ENCODE data around the gene AFAP1L1.
A peak's percentile ranks its signal among the peaks of the same experiment; 100 is the strongest.

Gene AFAP1L1

GRCh38 chr5:149271716-149272563, at the start of gene AFAP1L1:
AFAP1L1 (plus strand) TSS chr5:149271859; CDS start chr5:149271969, 110 bp downstream.
- ChIA-PET POLR2A (no interaction called here), CTCF (interaction anchor here (0.8 kb wide), 1 partner anchor 130 kb away, joined by 3 read pairs; the partner anchor contains the start of gene ABLIM3)
- TF ChIP-seq CTCF (IDR thresholded peaks at IDR 0.05; ENCODE audit: insufficient read depth, low read length, missing control alignments), result no peak
- DNase-seq (ENCODE audit: low read depth, low spot score), result no peak
- H3K4me3 ChIP-seq (ENCODE audit: low read depth, low read length), result peak within 1 kb of the TSS; percentile 66

- H3K4me3 ChIP-seq (ENCODE audit: low read depth, low read length), result no peak overlapping the region
- no peak for TF ChIP-seq CTCF (IDR thresholded peaks at IDR 0.05; ENCODE audit: insufficient read depth, low read length, missing control alignments)
- CTCF ChIA-PET, result interaction anchor here (0.6 to 14.8 kb wide), 9 partner anchors 9 to 101 kb away, joined by 3 to 249 read pairs (median 3); partner anchors contain the start of gene ABLIM3
- POLR2A ChIA-PET, result no interaction called here
- DNase-seq (ENCODE audit: low read depth, low spot score), result no peak
Measured at GRCh38 chr5:149223081-149223848, 48.4 kb upstream of the AFAP1L1 start.

GRCh38 chr5:149224282-149224681, 47.4 kb upstream of the AFAP1L1 start:
- ChIA-PET POLR2A (no interaction called here), CTCF (interaction anchor here (0.9 to 14.8 kb wide), 6 partner anchors 9 to 102 kb away, joined by 3 to 249 read pairs (median 6); partner anchors contain the start of gene ABLIM3)
- no peak for DNase-seq (ENCODE audit: low read depth, low spot score)
- no peak overlapping the region for H3K4me3 ChIP-seq (ENCODE audit: low read depth, low read length)
- TF ChIP-seq CTCF (IDR thresholded peaks at IDR 0.05; ENCODE audit: insufficient read depth, low read length, missing control alignments), result no peak

GRCh38 chr5:149227168-149227826, 44.4 kb upstream of the AFAP1L1 start:
- H3K4me3 ChIP-seq (ENCODE audit: low read depth, low read length), result no peak overlapping the region
- POLR2A ChIA-PET, result no interaction called here

GRCh38 chr5:149228618-149229297, 42.9 kb upstream of the AFAP1L1 start:
- H3K4me3 ChIP-seq (ENCODE audit: low read depth, low read length), result no peak overlapping the region
- CTCF ChIA-PET, result interaction anchor here (0.6 to 14.8 kb wide), 22 partner anchors 9 to 496 kb away, joined by 3 to 249 read pairs (median 10); partner anchors contain the start of gene ABLIM3
- peak; percentile 55 for DNase-seq (ENCODE audit: low read depth, low spot score)
- TF ChIP-seq CTCF (IDR thresholded peaks at IDR 0.05; ENCODE audit: insufficient read depth, low read length, missing control alignments), result peak; percentile 67
- POLR2A ChIA-PET, result no interaction called here

More at GRCh38 chr5:149227168-149227826, 44.4 kb upstream of the AFAP1L1 start:
- DNase-seq (ENCODE audit: low read depth, low spot score), result no peak
- CTCF ChIA-PET, result interaction anchor here (0.7 to 14.8 kb wide), 9 partner anchors 10 to 112 kb away, joined by 3 to 249 read pairs (median 8); partner anchors contain the start of gene ABLIM3
- TF ChIP-seq CTCF (IDR thresholded peaks at IDR 0.05; ENCODE audit: insufficient read depth, low read length, missing control alignments), result no peak

Data from AG04449 (cell line).